ENCODE measurements around the gene RAB42. TPM values are rescaled to one million over a fixed set of nuclear protein-coding genes. Genes with fewer than 3 reads are reported as not detected.
A peak's percentile ranks its signal among the peaks of the same experiment; 100 is the strongest.

Gene RAB42
- total RNA-seq, 1 experiment from 2014 or later: 13.2 TPM

GRCh38 chr1:28565040-28565439, 27.0 kb upstream of the RAB42 start:
- no peak overlapping the region for H2BK12ac ChIP-seq (ENCODE audit: insufficient read length, low read depth, low read length)
- DNase-seq: no peak
- WGBS (ENCODE audit: extremely low coverage, insufficient read length, low lambda C conversion rate): no CpG with 5 or more reads among the region's 7 CpGs
- peaks cover 4% of the 10 kb centered on the region for H3K79me1 ChIP-seq (ENCODE audit: insufficient read depth, low read depth, low read length, poor library complexity, severe bottlenecking)
- no peak overlapping the region for H3K14ac ChIP-seq (ENCODE audit: insufficient read depth, low read length)
- Mint-ChIP-seq H3K27me3 (ENCODE audit: low read depth) (no peaks in the 10 kb centered on the region), H3K27ac (peak overlapping the region in 1 of 3 experiments; percentile 22; a peak in 1 of 7 replicates), H3K4me1 (no peaks in the 10 kb centered on the region), H3K4me3 (no peak overlapping the region; a peak in 1 of 5 replicates), H3K9me3 (no peaks in the 10 kb centered on the region), H3K36me3 (ENCODE audit: insufficient read depth in 1 of 3, low read depth in 3 of 3) (peaks cover 29 to 83% (median 62%) of the 10 kb centered on the region in 3 experiments; a peak in 6 of 7 replicates)
- no peaks in the 10 kb centered on the region for H3K27me3 ChIP-seq (ENCODE audit: insufficient read depth, low read length)
- no peak overlapping the region for H3K4ac ChIP-seq (ENCODE audit: low read depth, low read length)
- no peak for TF ChIP-seq CTCF (conservative IDR thresholded peaks at IDR 0.05)
- H4K20me1 ChIP-seq (ENCODE audit: control insufficient read depth, insufficient read depth, insufficient read length): no peaks in the 10 kb centered on the region
- H4K8ac ChIP-seq (replicated peaks; ENCODE audit: insufficient read length, low read depth, low read length): no peak overlapping the region
- no peak overlapping the region for H3K27ac ChIP-seq (ENCODE audit: insufficient read length, low read depth, low read length)
- no peaks in the 10 kb centered on the region for H3K9me3 ChIP-seq (ENCODE audit: control insufficient read depth, low read depth, low read length)
- no peak overlapping the region for H4K91ac ChIP-seq (ENCODE audit: insufficient read length, low read depth, low read length)
- H3K4me1 ChIP-seq (ENCODE audit: insufficient read depth, low read length): no peaks in the 10 kb centered on the region
- no peak overlapping the region for H2BK15ac ChIP-seq (ENCODE audit: low read depth, low read length)
- H3K23me2 ChIP-seq (ENCODE audit: insufficient read length, low read depth, low read length, poor library complexity, severe bottlenecking): no peaks in the 10 kb centered on the region
- no peak overlapping the region for H3K56ac ChIP-seq (ENCODE audit: insufficient read length, low read depth, low read length)
- no peak overlapping the region for H2AK5ac ChIP-seq (ENCODE audit: insufficient read length, low read length)
- no peak overlapping the region for H2BK5ac ChIP-seq (ENCODE audit: insufficient read length, low read length)
- no peak overlapping the region for H3K9ac ChIP-seq (ENCODE audit: extremely low read depth, insufficient read length, low read length)
- no peak overlapping the region for H2BK120ac ChIP-seq (ENCODE audit: low read depth, low read length, poor library complexity, severe bottlenecking)
- no peak overlapping the region for H2AFZ ChIP-seq (ENCODE audit: low read length)
- no peak overlapping the region for H3K23ac ChIP-seq (ENCODE audit: insufficient read length, low read depth, low read length)
- H4K5ac ChIP-seq (ENCODE audit: insufficient read length, low read depth, low read length): no peak overlapping the region
- no peak overlapping the region for H3K4me2 ChIP-seq (ENCODE audit: insufficient read depth, insufficient read length, low read length)
- no peaks in the 10 kb centered on the region for H3K79me2 ChIP-seq (ENCODE audit: insufficient read depth, low read length)
- H3T11ph ChIP-seq (ENCODE audit: low read length): no peak overlapping the region
- H2BK20ac ChIP-seq (ENCODE audit: low read depth, low read length, poor library complexity, severe bottlenecking): no peak overlapping the region
- no peak overlapping the region for H3K18ac ChIP-seq (ENCODE audit: insufficient read length, low read depth, low read length)

All from H9 (cell line).